ENCODE data around the gene KCNH4.
"Not testable (repeated sequence)": the region's sequence is repeated elsewhere in the genome, so short reads cannot be mapped to it uniquely, and the experiment has no call there.

Gene KCNH4

GRCh38 chr17:42141382-42141781 lies 39.6 kb downstream of the KCNH4 start:
- Histone ChIP-seq H3K4me3 (ENCODE audit: low read depth, low read length) (no peak overlapping the region), H3K27me3 (ENCODE audit: control insufficient read depth, insufficient read depth, low read length) (no peaks in the 10 kb centered on the region), H3K36me3 (ENCODE audit: control insufficient read depth, insufficient read depth, low read length) (no peaks in the 10 kb centered on the region), H3K4me1 (ENCODE audit: control insufficient read depth, insufficient read depth, low read length) (peaks cover 2% of the 10 kb centered on the region), H3K9me3 (ENCODE audit: control insufficient read depth, insufficient read depth, low read length) (no peaks in the 10 kb centered on the region), H3K9ac (ENCODE audit: low read depth, low read length) (no peak overlapping the region)

- not testable (repeated sequence) for H3K9ac ChIP-seq (ENCODE audit: low read depth, low read length); H3K4me1 ChIP-seq (ENCODE audit: control insufficient read depth, insufficient read depth, low read length); H3K27me3 ChIP-seq (ENCODE audit: control insufficient read depth, insufficient read depth, low read length); H3K4me3 ChIP-seq (ENCODE audit: low read depth, low read length); H3K9me3 ChIP-seq (ENCODE audit: control insufficient read depth, insufficient read depth, low read length); H3K36me3 ChIP-seq (ENCODE audit: control insufficient read depth, insufficient read depth, low read length)
These were observed 40.3 kb downstream of the KCNH4 start for GRCh38 chr17:42140690-42141089.

GRCh38 chr17:42138749-42139492 lies 42.0 kb downstream of the KCNH4 start:
- Histone ChIP-seq H3K36me3 (ENCODE audit: control insufficient read depth, insufficient read depth, low read length) (no peaks in the 10 kb centered on the region), H3K9me3 (ENCODE audit: control insufficient read depth, insufficient read depth, low read length) (no peaks in the 10 kb centered on the region), H3K4me3 (ENCODE audit: low read depth, low read length) (no peak overlapping the region), H3K9ac (ENCODE audit: low read depth, low read length) (no peak overlapping the region), H3K4me1 (ENCODE audit: control insufficient read depth, insufficient read depth, low read length) (peaks cover 7% of the 10 kb centered on the region), H3K27me3 (ENCODE audit: control insufficient read depth, insufficient read depth, low read length) (no peaks in the 10 kb centered on the region)

- Histone ChIP-seq H3K4me3 (ENCODE audit: low read depth, low read length) (no peak overlapping the region), H3K9me3 (ENCODE audit: control insufficient read depth, insufficient read depth, low read length) (no peaks in the 10 kb centered on the region), H3K36me3 (ENCODE audit: control insufficient read depth, insufficient read depth, low read length) (no peaks in the 10 kb centered on the region), H3K9ac (ENCODE audit: low read depth, low read length) (no peak overlapping the region), H3K4me1 (ENCODE audit: control insufficient read depth, insufficient read depth, low read length) (peaks cover 7% of the 10 kb centered on the region), H3K27me3 (ENCODE audit: control insufficient read depth, insufficient read depth, low read length) (no peaks in the 10 kb centered on the region)
These were observed 44.3 kb downstream of the KCNH4 start for GRCh38 chr17:42136654-42137051.

GRCh38 chr17:42135664-42136653 lies 45.0 kb downstream of the KCNH4 start:
- Histone ChIP-seq H3K36me3 (ENCODE audit: control insufficient read depth, insufficient read depth, low read length) (no peaks in the 10 kb centered on the region), H3K4me3 (ENCODE audit: low read depth, low read length) (no peak overlapping the region), H3K9me3 (ENCODE audit: control insufficient read depth, insufficient read depth, low read length) (no peaks in the 10 kb centered on the region), H3K9ac (ENCODE audit: low read depth, low read length) (no peak overlapping the region), H3K4me1 (ENCODE audit: control insufficient read depth, insufficient read depth, low read length) (peaks cover 7% of the 10 kb centered on the region), H3K27me3 (ENCODE audit: control insufficient read depth, insufficient read depth, low read length) (no peaks in the 10 kb centered on the region)

GRCh38 chr17:42135151-42135550 lies 45.8 kb downstream of the KCNH4 start:
- Histone ChIP-seq H3K36me3 (ENCODE audit: control insufficient read depth, insufficient read depth, low read length) (peaks cover 3% of the 10 kb centered on the region), H3K4me1 (ENCODE audit: control insufficient read depth, insufficient read depth, low read length) (peaks cover 7% of the 10 kb centered on the region), H3K9me3 (ENCODE audit: control insufficient read depth, insufficient read depth, low read length) (no peaks in the 10 kb centered on the region), H3K9ac (ENCODE audit: low read depth, low read length) (no peak overlapping the region), H3K4me3 (ENCODE audit: low read depth, low read length) (no peak overlapping the region), H3K27me3 (ENCODE audit: control insufficient read depth, insufficient read depth, low read length) (no peaks in the 10 kb centered on the region)

- H3K27me3 ChIP-seq (ENCODE audit: control insufficient read depth, insufficient read depth, low read length) = no peaks in the 10 kb centered on the region
- no peak overlapping the region for H3K4me3 ChIP-seq (ENCODE audit: low read depth, low read length)
- H3K9ac ChIP-seq (ENCODE audit: low read depth, low read length) = peak overlapping the region; percentile 39
- H3K9me3 ChIP-seq (ENCODE audit: control insufficient read depth, insufficient read depth, low read length) = no peaks in the 10 kb centered on the region
- peaks cover 7% of the 10 kb centered on the region for H3K4me1 ChIP-seq (ENCODE audit: control insufficient read depth, insufficient read depth, low read length)
- peaks cover 15% of the 10 kb centered on the region for H3K36me3 ChIP-seq (ENCODE audit: control insufficient read depth, insufficient read depth, low read length)
These were observed 47.4 kb downstream of the KCNH4 start for GRCh38 chr17:42133461-42134041.

- no peak overlapping the region for H3K4me3 ChIP-seq (ENCODE audit: low read depth, low read length)
- peaks cover 7% of the 10 kb centered on the region for H3K4me1 ChIP-seq (ENCODE audit: control insufficient read depth, insufficient read depth, low read length)
- H3K9me3 ChIP-seq (ENCODE audit: control insufficient read depth, insufficient read depth, low read length) = no peaks in the 10 kb centered on the region
- peaks cover 20% of the 10 kb centered on the region for H3K36me3 ChIP-seq (ENCODE audit: control insufficient read depth, insufficient read depth, low read length)
- H3K27me3 ChIP-seq (ENCODE audit: control insufficient read depth, insufficient read depth, low read length) = no peaks in the 10 kb centered on the region
- H3K9ac ChIP-seq (ENCODE audit: low read depth, low read length) = peak overlapping the region; percentile 39
These were observed 48.0 kb downstream of the KCNH4 start for GRCh38 chr17:42132941-42133340.

- Histone ChIP-seq H3K9ac (ENCODE audit: low read depth, low read length) (no peak overlapping the region), H3K27me3 (ENCODE audit: control insufficient read depth, insufficient read depth, low read length) (no peaks in the 10 kb centered on the region), H3K36me3 (ENCODE audit: control insufficient read depth, insufficient read depth, low read length) (peaks cover 25% of the 10 kb centered on the region), H3K9me3 (ENCODE audit: control insufficient read depth, insufficient read depth, low read length) (no peaks in the 10 kb centered on the region), H3K4me1 (ENCODE audit: control insufficient read depth, insufficient read depth, low read length) (peaks cover 7% of the 10 kb centered on the region), H3K4me3 (ENCODE audit: low read depth, low read length) (no peak overlapping the region)
These were observed 48.9 kb downstream of the KCNH4 start for GRCh38 chr17:42131981-42132432.

- H3K9ac ChIP-seq (ENCODE audit: low read depth, low read length) = no peak overlapping the region
- H3K9me3 ChIP-seq (ENCODE audit: control insufficient read depth, insufficient read depth, low read length) = no peaks in the 10 kb centered on the region
- H3K36me3 ChIP-seq (ENCODE audit: control insufficient read depth, insufficient read depth, low read length) = peaks cover 25% of the 10 kb centered on the region
- H3K27me3 ChIP-seq (ENCODE audit: control insufficient read depth, insufficient read depth, low read length) = no peaks in the 10 kb centered on the region
- peaks cover 3% of the 10 kb centered on the region for H3K4me1 ChIP-seq (ENCODE audit: control insufficient read depth, insufficient read depth, low read length)
- H3K4me3 ChIP-seq (ENCODE audit: low read depth, low read length) = no peak overlapping the region
These were observed 49.7 kb downstream of the KCNH4 start for GRCh38 chr17:42131232-42131631.

- H3K36me3 ChIP-seq (ENCODE audit: control insufficient read depth, insufficient read depth, low read length) = peaks cover 31% of the 10 kb centered on the region
- no peaks in the 10 kb centered on the region for H3K27me3 ChIP-seq (ENCODE audit: control insufficient read depth, insufficient read depth, low read length)
- H3K9ac ChIP-seq (ENCODE audit: low read depth, low read length) = no peak overlapping the region
- H3K4me1 ChIP-seq (ENCODE audit: control insufficient read depth, insufficient read depth, low read length) = no peaks in the 10 kb centered on the region
- H3K9me3 ChIP-seq (ENCODE audit: control insufficient read depth, insufficient read depth, low read length) = no peaks in the 10 kb centered on the region
- no peak overlapping the region for H3K4me3 ChIP-seq (ENCODE audit: low read depth, low read length)
These were observed 50.5 kb downstream of the KCNH4 start for GRCh38 chr17:42130310-42130936.

Measured in iPS-15b (cell line).